Hepatocyte (in vitro differentiated cells): ENCODE results near the gene ST6GAL1.

Experiments
- CTCF ChIP-seq: fragments of 200-600 bp; sonication (generic); IDR thresholded peaks from 2 replicates; pipeline ENCODE4 v1.5.1; 2016; ENCODE audit warnings: antibody characterized with exemption, mild to moderate bottlenecking; ENCODE audit not compliant: poor library complexity
- EZH2 ChIP-seq: fragments of 200-600 bp; sonication (generic); IDR thresholded peaks from 2 replicates; pipeline ENCODE4 v1.6.1; 2016; ENCODE audit warnings: antibody characterized with exemption, mild to moderate bottlenecking, borderline replicate concordance

- TF ChIP-seq CTCF (no peak), EZH2 (no peak)
Observed at GRCh38 chr3:187102073-187102634, 171.8 kb downstream of the ST6GAL1 start.
